Posterior vena cava (tissue), 2 donors: ENCODE data around the gene NLGN1. TPM values are rescaled to one million over a fixed set of nuclear protein-coding genes. Genes with fewer than 3 reads are reported as not detected.

Source experiments
- DNase-seq: peaks from one replicate; pipeline ENCODE4 v3.0.0-alpha.2; 2020; ENCODE audit warnings: low spot score
- intact Hi-C, 2 donors: fragments of 100-400 bp; cut with DNase I; formaldehyde crosslinking; loops; one replicate each; pipeline versions ENCODE4 v1.14.1 to v1.14.2; 2022 to 2023
- total RNA-seq, 2 donors: library from RNA; stranded (reverse); fragmentation: NEBNext Ultra II Directional; extraction: Animal tissue kit (Norgen Biotek cat#: 25700); gene quantifications; one replicate each; pipeline ENCODE4 v1.2.1, GENCODE V29; 2021
- donor health status: DM: yes; HTN: yes; CAD: no.
- donor health status: DM: yes; HTN: yes; CAD: no.

The NLGN1 gene
- total RNA-seq, 2 donors from 2014 or later: 11.5 to 14.5 TPM

DNA sequence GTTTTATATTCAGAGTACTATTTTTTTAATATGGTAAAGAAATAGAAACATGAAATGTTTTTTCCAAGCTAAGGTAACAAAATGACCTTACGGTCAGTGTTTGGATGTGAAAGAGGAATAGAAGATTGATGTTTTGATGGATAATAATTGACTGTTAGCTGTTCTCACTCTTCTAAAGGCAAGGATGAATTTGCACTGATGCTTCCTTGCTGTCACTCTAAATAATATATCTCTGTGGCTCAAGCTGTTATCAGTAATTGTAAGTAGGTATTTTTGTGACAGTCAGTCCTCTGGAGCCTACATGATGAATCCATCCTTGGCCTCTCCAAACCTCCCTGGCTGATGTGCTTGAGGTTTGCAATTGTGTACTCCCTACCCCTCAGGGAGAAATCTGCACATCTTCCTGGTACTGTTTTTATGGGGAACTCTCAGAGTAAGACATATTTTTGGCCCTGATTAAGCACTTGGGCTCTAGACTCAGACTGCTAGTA, 283.7 kb downstream of the NLGN1 start:
- intact Hi-C loops: no loop called here

DNA sequence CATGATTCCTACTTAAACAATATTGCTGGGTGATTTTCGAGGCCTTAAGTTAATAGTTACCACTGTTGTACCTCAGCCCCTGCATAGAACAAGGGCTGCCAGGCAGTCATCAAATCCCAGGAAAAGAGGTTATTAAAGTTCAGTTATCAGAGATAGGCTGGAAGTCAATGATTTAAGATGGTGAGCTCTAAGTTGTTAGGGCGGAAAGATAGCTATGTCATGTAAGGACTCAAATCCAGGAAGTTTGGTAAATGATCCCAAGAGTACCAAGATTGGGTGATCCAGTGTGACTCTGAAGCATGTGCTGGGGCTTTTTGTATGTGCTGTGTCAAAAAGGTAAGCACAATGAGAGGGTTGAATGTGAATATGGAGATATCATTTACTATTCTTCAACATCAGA, 287.9 kb downstream of the NLGN1 start:
- intact Hi-C loops: no loop called here
- DNase-seq: no peak

More for the DNA sequence above, 283.7 kb downstream of the NLGN1 start:
- no peak for DNase-seq

DNA sequence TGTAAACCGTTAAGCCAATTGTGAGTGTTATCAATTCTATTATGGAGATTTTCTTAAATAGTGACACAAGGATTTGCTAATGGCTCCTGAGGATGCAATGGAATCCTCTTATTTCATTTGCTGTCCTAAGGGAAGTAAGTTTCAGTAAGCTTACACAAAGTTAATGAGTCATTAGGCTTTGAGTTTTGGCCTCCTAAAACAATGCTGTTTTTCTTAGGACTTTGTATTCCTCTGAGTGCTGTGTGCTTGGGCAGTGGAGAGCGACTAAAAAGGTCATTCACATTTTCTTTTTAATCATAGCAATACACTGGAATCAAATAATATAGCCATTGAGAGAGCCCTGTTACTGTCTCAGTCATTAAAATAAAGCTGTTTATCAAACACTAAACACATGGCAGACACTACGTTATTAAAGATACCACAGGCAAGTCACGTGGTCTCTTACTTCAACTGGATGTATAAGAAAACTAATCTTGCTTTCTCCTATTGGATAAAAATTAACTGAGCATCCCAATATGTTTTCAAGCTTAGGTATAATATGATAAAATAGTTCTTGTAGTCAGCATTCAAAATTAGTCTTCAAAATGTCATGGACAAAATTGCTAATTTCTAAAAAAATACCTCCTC, 290.8 kb downstream of the NLGN1 start:
- intact Hi-C loops: no loop called here
- no peak for DNase-seq

DNA sequence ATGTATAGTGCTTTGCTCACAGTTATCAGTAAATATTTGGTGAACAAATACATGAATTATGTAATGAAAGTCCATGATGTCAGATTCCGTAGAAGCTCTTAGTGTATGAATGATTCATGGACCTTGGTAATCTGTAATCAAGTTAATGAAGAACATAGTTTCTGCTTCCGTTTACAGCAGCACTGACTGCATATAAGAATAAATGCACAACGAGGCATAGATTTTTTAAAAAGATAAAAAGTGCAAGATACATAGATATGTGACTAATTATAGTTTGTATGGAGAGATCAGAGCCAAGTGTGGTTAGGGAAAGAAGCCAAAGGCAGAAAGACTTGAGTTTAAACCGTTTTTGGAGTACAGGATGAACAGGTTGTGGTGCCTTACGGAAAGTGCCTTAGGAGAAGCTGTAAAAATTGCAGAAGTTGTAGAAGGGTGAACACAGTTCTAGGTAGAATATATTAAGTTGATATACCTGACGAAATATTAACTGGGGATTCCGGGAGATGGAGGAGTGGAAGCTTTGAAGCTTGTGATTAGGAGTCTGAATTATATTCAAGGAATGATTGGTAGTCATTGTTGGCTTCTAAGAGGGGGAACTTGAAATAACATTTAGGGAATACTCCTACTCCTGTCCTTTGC, 293.1 kb downstream of the NLGN1 start:
- no peak for DNase-seq
- intact Hi-C loops: no loop called here

DNA sequence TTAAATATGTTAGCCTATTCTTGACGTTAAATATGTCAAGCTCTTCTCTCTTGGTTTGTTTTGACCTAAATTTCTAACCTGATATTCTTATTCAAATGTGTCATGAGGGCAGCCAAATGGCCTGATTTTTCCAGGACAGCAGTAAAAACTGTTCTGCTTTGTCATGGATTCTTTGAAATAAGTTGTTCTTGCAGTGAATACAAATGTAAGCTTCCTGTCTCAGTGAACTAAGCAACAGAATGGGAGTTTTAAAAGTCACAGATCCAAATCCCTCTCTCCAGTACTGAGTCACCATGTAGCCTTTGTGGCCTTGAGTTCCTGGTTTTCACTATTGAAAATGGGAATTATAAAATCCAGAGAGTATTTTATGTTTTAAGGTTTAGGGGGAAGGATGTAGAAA, 301.8 kb downstream of the NLGN1 start:
- DNase-seq: no peak
- intact Hi-C loops: no loop called here

DNA sequence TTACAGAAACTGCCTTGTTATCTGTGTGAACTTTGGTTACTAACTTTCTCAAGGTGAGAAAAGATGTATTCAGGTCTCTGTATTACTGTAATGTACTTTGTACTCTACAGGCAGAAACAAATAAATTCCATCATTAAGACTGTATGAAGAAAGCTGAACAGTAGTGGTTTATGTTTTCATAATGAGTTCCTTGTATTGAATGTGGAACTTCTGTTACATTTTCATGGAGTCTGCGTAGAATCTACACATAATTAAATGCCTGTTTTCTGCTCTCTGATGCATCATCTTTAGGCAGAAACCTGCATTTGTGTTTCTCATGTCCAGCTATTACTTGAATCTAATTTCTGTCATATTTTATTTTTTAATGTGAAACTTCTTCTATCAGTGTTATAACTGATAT, 302.8 kb downstream of the NLGN1 start:
- intact Hi-C loops: no loop called here
- no peak for DNase-seq

DNA sequence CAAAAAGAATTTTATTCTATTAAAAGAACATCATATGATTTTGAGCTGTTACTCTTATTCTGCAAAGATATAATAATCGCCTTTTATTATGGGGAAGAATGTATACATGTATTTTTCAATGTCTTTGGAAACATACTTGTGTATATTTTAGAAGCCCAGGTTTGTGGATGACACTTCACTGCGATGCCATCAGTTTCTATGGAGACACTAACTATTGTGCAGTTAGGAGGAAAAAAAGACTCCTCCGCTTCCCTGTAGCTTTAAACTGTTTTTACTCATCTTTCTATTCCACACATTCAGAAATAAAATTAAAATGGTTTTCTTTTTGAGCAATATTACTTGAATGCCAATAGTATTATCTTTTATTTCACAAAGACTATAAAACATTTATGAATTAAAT, 305.0 kb downstream of the NLGN1 start:
- intact Hi-C loops: no loop called here
- no peak for DNase-seq

DNA sequence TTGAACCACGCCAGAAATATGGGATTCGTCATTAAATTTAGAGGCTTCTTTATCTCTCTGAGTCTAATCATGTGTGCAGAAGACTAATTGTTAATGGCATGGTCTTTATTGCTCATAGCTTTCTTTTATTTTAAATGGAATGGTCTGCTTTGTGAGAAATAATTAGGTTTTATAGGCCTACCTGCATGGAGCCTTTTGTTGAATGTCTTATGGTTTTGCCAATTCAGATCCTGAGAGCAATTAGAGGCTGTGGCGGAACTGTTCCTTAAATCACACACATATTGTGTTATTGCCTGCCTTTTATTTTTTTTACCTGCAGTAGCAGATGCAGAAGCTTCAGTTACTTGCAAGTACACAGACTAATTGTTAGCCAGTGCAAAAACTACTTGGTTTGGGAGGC, 306.2 kb downstream of the NLGN1 start:
- intact Hi-C loops: no loop called here
- DNase-seq: no peak

DNA sequence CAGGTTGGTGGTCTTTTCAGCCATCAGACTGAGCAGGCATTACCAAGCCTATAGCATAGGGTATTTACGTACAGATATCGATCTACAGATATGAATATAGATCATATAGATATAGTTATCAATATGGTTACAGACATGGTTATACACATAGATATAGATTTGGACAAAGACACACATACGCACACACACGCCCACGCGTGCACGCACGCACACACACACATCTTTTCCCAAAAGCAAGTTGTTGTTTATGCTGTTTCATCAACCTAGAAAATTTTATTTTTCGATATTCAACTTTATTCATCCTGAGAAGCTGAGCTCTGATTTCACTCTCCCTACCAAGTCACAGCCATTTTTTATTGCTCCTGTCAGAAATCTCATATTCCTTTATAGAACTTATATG, 309.1 kb downstream of the NLGN1 start:
- intact Hi-C loops: no loop called here
- DNase-seq: peak; percentile 48

DNA sequence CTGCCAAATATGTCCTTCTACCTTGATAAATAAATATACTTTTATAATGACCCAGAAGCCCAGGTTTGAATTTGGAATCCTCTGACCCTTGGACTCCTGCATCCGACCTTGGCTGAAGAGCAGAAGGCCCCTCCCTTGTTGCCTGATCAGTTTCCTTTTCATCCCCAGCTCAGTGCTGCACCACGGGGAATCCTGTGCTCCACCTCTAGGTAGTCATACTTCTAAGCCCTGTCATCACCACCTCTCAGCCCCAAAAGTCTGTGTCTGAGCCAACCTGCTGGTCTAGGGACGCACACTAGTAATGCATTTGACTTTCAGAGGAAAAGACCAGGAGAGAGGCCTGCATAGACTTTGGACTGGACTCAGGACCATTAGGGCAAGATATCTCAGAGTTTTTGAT, 310.6 kb downstream of the NLGN1 start:
- DNase-seq: no peak
- intact Hi-C loops: no loop called here

DNA sequence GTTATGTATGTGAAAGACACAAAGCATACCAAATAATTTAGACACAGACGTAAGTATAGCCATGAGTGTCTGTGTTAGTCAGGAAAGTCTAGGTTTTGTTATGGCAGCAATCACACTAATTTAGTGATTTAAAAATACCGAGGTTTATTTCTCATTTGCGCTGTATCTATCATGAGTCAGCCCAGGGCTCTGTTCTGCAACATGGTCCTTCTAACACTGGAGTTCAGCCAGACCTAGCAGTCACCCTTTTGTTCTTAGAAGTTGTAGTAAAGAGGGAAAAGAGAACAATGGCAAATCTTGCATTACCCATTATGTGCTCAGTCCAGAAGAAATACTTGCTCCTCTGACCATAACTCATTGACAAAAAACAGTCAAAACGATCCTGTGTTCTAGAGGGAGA, 311.5 kb downstream of the NLGN1 start:
- intact Hi-C loops: no loop called here
- DNase-seq: no peak

DNA sequence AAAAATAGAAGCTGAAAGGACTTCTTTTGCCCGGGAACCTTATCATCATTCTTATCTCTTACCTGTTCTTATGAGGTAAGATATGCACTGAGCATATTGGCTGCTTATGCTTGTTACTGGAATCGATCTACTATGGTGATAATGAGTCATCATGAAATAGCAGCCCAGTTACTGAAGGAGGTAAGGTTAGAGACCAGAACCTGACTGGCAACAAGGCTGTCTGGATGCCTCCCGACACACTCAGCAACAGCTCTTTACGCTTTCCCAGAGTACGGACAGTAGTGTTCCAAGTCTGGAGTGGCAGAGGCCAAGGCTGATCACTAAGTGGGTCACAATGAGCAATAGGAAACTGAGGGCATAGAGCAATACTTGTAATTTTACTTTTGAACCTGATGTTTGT, 314.1 kb downstream of the NLGN1 start:
- intact Hi-C loops: no loop called here

DNA sequence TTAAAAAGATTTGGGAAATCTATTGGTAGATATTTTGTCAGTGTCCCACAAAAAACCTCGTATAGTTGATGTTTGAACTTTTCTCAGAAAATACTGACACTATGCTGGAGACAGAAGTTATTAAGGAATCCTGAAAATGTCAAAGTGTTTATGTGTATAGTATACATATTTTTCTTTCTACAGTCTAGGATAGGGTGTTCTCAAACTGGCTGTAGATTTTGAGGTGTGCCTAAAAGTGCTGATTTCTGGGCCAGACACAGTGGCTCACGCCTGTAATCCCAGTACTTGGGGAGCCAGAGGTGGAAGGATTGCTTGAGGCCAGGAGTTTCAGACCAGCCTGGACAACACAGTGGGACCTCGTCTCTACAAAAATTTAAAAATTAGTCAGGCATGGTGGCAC, 322.0 kb downstream of the NLGN1 start:
- DNase-seq: no peak
- intact Hi-C loops: loop anchor here in 1 of 2 donors (5.0 kb wide), 1 partner anchor 1058 kb away; no protein-coding TSS in a partner anchor

More for the DNA sequence above, 314.1 kb downstream of the NLGN1 start:
- DNase-seq: no peak

DNA sequence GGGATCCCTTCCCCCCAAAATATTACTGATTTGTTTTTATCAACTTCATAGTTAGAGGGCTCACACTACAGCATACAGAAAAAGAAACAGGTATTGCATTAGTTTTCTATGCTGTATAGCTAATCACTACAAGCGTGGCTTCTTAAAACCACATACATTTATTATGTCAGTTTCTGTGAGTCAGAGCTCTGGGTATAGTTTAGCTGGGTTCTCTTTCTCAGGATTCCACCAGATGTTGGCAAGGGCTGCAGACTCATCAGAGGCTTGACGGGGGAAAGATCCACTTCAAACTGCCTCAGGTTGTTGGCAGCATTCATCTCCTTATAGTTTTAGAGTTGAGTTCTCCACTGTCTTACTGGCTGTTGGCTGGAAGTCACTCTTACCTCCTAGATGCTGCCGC, 328.0 kb downstream of the NLGN1 start:
- DNase-seq: no peak
- intact Hi-C loops: no loop called here

DNA sequence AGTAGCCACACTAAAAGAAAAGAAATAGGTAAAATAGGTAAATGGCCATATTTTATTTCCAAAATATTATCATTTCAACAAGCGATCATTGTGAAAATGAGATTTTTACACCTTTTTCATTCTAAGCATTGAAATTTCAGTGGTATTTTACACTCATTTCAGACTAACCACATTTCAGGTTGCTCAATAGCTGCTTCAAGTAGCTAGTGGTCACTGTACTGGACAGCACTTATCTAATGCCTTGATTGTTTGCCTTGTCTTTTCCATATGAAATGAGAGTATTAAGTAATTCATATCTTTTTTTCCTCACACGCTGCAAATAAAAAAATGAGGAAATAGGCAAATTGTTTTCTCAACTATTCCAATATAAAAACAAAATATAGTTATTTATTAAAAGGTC, 332.8 kb downstream of the NLGN1 start:
- intact Hi-C loops: no loop called here
- no peak for DNase-seq

DNA sequence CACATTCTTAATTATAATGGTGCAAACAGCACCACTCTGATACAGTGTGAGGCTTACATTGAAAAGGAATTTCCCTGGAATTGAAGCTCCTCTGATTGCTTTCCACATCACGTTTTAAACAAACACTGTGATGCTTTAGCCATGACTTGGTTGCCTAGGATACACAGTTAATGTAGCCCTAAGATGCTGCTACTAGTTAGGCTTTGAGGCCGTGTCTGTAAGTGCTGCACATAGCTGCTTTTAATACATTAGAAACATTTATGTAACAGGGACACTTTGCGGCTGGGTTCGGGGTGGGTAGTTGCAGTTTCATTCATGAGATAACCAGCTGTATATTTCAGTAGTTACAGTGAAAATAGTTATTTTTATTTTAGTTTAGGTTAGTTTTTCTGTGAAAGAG, 334.7 kb downstream of the NLGN1 start:
- DNase-seq: no peak
- intact Hi-C loops: no loop called here

DNA sequence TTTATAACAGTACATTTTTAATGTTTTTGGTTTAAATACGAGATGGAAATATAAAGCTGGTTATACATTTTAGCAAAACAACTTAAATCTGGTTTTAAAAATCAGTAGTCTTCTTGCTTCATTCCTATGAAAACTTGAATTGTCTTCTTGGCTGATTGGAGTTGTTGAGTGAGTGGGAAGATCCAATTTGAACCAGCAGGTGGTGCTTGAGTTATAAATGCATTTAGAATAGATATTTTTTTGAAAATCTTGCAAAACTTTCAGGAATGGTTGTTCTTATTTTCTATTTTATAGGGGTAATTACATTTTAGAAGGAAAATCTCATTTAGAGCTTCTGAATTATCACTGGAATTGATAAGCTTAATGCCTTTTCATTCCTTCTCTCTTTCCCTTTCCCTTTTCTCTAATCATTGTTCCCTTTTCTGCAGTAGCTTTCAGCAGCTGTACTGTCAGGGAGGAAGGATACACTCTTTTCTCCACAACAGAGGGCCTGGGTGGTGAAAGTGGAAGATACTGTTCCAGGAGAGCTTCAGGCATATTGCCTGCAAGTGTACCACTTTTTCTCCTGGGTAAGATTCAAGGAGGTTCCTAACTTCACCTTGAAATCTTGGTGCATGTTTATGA, 335.6 kb downstream of the NLGN1 start:
- intact Hi-C loops: no loop called here
- DNase-seq: no peak

DNA sequence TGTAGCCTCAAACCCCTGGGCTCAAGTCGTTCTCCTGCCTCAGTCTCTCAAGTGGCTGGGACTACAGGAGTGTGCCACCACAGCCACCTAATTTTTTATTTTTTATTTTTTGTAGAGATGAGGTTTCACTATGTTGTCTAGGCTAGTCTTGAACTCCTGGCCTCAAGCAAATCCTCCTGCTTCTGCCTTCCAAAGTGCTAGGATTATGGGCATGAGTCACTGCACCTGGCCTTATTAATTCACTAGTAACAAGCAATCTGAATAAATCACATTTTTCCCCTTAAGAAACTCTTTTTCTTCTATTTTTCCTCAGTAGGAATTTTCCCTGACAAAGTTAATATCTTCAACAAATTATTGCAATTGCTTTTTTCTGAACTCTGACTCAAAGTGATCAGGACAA, 336.9 kb downstream of the NLGN1 start:
- DNase-seq: no peak
- intact Hi-C loops: no loop called here

DNA sequence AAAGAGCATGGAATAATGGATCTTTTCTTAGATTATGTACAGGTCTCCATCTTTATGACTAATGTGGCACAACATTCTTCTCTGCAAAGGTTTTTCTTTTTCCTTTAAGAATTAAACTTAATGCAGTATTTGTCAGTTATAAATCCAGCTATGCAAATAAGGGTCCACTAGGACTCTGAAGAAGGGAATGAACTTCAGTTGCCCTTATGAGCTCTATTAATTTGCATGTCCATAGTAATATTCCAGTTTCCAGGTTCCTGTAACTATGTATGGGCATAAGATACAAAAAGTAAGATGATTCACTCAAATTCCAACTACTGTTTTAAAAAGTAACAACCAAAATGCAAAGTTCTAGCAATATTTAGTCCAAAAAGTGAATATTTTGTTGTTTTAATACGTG, 337.4 kb downstream of the NLGN1 start:
- intact Hi-C loops: no loop called here
- DNase-seq: no peak

DNA sequence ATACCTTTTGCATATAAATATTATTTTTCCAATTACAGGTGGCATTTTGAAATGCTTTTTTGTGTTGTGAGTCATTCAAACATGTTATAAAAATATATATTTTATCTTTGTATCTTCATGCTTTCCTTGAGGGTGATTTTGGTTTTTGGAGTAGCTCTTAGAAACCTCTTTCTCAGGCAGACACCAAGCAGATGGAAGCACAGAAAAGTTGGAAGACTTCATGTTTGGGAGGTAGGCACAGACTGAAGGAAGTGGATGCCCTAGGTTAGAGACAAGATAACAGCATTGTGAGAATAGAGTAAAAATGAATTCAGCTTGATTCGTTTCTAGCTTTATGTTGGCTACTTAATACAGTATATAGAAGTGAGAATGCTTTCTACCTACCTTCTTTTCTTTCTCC, 338.3 kb downstream of the NLGN1 start:
- intact Hi-C loops: no loop called here
- DNase-seq: no peak
